ENCODE measurements around the gene VWCE.

GRCh38 chr11:61333550-61334433 is 38.7 kb upstream of the VWCE start:
- TF ChIP-seq CTCF (optimal IDR thresholded peaks at IDR 0.05 in 1 of 3, IDR thresholded peaks at IDR 0.05 in 1 of 3, conservative IDR thresholded peaks at IDR 0.05 in 1 of 3; ENCODE audit: extremely low read depth in 1 of 3, insufficient read depth in 2 of 3, low read length in 3 of 3), result no peak
- no peak for TF ChIP-seq EZH2 (IDR thresholded peaks at IDR 0.05; ENCODE audit: low read length)

All from keratinocyte (primary cell).